Smooth muscle cell (in vitro differentiated cells): ENCODE data around the gene BAX. TPM values are rescaled to one million over a fixed set of nuclear protein-coding genes. Genes with fewer than 3 reads are reported as not detected.

Experiments
- DNase-seq: peaks from one replicate; lab custom pipeline; 2025; ENCODE audit not compliant: unreplicated experiment; lab: John Stamatoyannopoulos, UW
- H2AFZ ChIP-seq: fragments of 200-600 bp; sonication (generic); 2 replicates; pipeline ENCODE4 v1.6.0; 2016; ENCODE audit warnings: antibody characterized with exemption, low read depth, mild to moderate bottlenecking
- H3F3A ChIP-seq: fragments of 200-600 bp; sonication (generic); 2 replicates; pipeline ENCODE4 v1.6.0; 2017; ENCODE audit warnings: antibody characterized with exemption, low read depth
- H3K27ac ChIP-seq: fragments of 200-600 bp; sonication (generic); 2 replicates; pipeline ENCODE4 v1.5.1; 2016; ENCODE audit warnings: low read depth, mild to moderate bottlenecking
- H3K27me3 ChIP-seq: fragments of 200-600 bp; sonication (generic); 2 replicates; pipeline ENCODE4 v1.6.1; 2016; ENCODE audit warnings: low read depth, mild to moderate bottlenecking
- H3K36me3 ChIP-seq: fragments of 200-600 bp; sonication (generic); 2 replicates; pipeline ENCODE4 v1.5.1; 2016; ENCODE audit warnings: low read depth
- H3K4me1 ChIP-seq: fragments of 200-600 bp; sonication (generic); 2 replicates; pipeline ENCODE4 v1.5.1; 2016; ENCODE audit warnings: low read depth
- H3K4me2 ChIP-seq: fragments of 200-600 bp; sonication (generic); 2 replicates; pipeline ENCODE4 v1.6.0; 2016; ENCODE audit warnings: mild to moderate bottlenecking
- H3K4me3 ChIP-seq: fragments of 200-600 bp; sonication (generic); 2 replicates; pipeline ENCODE4 v1.5.1; 2016; ENCODE audit warnings: mild to moderate bottlenecking
- H3K79me2 ChIP-seq: fragments of 200-600 bp; sonication (generic); 2 replicates; pipeline ENCODE4 v1.6.0; 2016; ENCODE audit warnings: low read depth, mild to moderate bottlenecking
- H3K9ac ChIP-seq: fragments of 200-600 bp; sonication (generic); 2 replicates; pipeline ENCODE4 v1.6.0; 2016; ENCODE audit warnings: low read depth
- H3K9me3 ChIP-seq: fragments of 200-600 bp; sonication (generic); replicated peaks from 2 replicates; pipeline ENCODE4 v1.5.1; 2016; ENCODE audit warnings: low read depth
- H4K20me1 ChIP-seq: fragments of 200-600 bp; sonication (generic); 2 replicates; pipeline ENCODE4 v1.6.0; 2016; ENCODE audit warnings: low read depth
- WGBS: methylation state at CpG from one replicate; pipeline ENCODE4 v1.1.7; 2016; ENCODE audit warnings: low lambda C conversion rate; 5-methylcytosine and 5-hydroxymethylcytosine counted together
- microRNA-seq: library from miRNA; unstranded; fragments of <30 nt; microRNA quantifications from one replicate; pipeline ENCODE4, GENCODE V29; 2016; ENCODE audit warnings: borderline number of aligned reads
- polyA plus RNA-seq: library from polyadenylated mRNA; unstranded; fragments of >200 nt; fragmentation: Nextera tagmentation; extraction: Ambion mirVana; gene quantifications from 2 replicates; pipeline ENCODE4 v1.2.1, GENCODE V29; 2016
- small RNA-seq: library from RNA; depleted of rRNA; stranded (forward); fragments of <200 nt; gene quantifications from one replicate; pipeline ENCODE3, GENCODE V24; 2014
- total RNA-seq: library from RNA; depleted of rRNA; stranded (reverse); fragments of >200 nt; gene quantifications from 2 replicates; pipeline ENCODE4 v1.2.3, GENCODE V29; 2014
- TF ChIP-seq, protein P1 (sequence below): fragments of 200-600 bp; sonication (generic); IDR thresholded peaks from 2 replicates; pipeline ENCODE4 v1.5.1; 2017; ENCODE audit warnings: borderline replicate concordance, mild to moderate bottlenecking, antibody characterized with exemption; ENCODE audit not compliant: insufficient read depth, poor library complexity, severe bottlenecking

Gene BAX
- total and polyA plus RNA-seq, 2 experiments from 2014 or later, result 42.8 to 153 TPM

DNA sequence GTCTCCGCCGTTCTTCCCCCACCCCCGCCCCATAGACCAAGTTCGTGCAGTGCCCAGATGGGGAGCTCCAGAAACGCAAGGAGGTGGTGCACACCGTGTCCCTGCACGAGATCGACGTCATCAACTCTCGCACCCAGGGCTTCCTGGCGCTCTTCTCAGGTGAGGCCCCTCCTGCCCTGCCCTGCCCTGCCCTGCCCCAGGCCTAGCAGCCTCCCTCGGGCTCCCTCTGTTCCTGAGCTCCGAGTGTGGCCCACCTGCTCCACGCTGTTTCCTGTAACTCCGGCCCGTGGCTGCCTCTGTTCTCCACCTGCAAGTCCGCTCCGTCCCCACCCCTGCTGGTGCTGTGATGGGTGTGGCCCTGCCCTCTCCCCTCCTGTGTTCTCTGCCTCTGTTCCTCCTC lies 55.8 kb downstream of the BAX start:
- no peak for DNase-seq
- Histone ChIP-seq H3K9ac (no peak overlapping the region), H3K4me3 (no peak overlapping the region), H2AFZ (no peak overlapping the region), H3K79me2 (no peaks in the 10 kb centered on the region), H3K36me3 (no peaks in the 10 kb centered on the region), H3K4me1 (no peaks in the 10 kb centered on the region), H3K27me3 (no peaks in the 10 kb centered on the region), H3K9me3 (no peaks in the 10 kb centered on the region), H3K4me2 (no peak overlapping the region), H4K20me1 (no peaks in the 10 kb centered on the region), H3K27ac (no peak overlapping the region), H3F3A (no peaks in the 10 kb centered on the region)
- 99% methylated on average over 11 of the region's 18 CpGs for WGBS
- TF ChIP-seq, protein P1, sequence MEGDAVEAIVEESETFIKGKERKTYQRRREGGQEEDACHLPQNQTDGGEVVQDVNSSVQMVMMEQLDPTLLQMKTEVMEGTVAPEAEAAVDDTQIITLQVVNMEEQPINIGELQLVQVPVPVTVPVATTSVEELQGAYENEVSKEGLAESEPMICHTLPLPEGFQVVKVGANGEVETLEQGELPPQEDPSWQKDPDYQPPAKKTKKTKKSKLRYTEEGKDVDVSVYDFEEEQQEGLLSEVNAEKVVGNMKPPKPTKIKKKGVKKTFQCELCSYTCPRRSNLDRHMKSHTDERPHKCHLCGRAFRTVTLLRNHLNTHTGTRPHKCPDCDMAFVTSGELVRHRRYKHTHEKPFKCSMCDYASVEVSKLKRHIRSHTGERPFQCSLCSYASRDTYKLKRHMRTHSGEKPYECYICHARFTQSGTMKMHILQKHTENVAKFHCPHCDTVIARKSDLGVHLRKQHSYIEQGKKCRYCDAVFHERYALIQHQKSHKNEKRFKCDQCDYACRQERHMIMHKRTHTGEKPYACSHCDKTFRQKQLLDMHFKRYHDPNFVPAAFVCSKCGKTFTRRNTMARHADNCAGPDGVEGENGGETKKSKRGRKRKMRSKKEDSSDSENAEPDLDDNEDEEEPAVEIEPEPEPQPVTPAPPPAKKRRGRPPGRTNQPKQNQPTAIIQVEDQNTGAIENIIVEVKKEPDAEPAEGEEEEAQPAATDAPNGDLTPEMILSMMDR, result no peak

DNA sequence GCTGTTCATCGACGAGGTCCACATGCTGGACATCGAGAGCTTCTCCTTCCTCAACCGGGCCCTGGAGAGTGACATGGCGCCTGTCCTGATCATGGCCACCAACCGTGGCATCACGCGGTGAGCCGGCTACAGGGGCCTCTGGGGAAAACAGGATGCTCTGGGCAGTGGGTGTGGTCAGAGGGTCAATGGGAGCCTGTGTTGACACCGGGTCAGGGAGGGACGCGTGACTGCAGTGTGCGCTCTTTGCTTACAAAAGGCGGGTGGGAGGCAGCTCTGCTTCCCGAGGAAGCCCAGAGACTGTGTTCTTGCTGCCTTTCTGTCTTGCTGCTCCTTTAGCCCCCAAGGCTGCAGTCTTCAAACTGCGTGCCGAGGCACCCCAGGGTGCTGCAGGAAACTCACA lies 56.5 kb downstream of the BAX start:
- Histone ChIP-seq H3K4me1 (no peaks in the 10 kb centered on the region), H3K4me3 (no peak overlapping the region), H3K36me3 (no peaks in the 10 kb centered on the region), H3K27me3 (no peaks in the 10 kb centered on the region), H2AFZ (no peak overlapping the region), H3K9me3 (no peaks in the 10 kb centered on the region), H3K4me2 (no peak overlapping the region), H3K9ac (no peak overlapping the region), H4K20me1 (no peaks in the 10 kb centered on the region), H3K27ac (no peak overlapping the region), H3K79me2 (no peaks in the 10 kb centered on the region), H3F3A (no peaks in the 10 kb centered on the region)
- WGBS, result 93% methylated on average over 17 of the region's 17 CpGs
- TF ChIP-seq, protein P1, result no peak
- no peak for DNase-seq

Small RNA genes within 50 kb of the gene (microRNA-seq; reads per million reads assigned to microRNA genes)
- not detected for gene MIR6798

Small RNA genes within 50 kb of the gene (small RNA-seq; reads per million reads assigned to genes)
- gene AC026803.1, result 0.18 reads per million
- gene MIR6798, result 0.26 reads per million, percentile 2 among the genes with 10 or more reads in this experiment

Other genes with a start within 250 kb of the BAX start
- gene MAMSTR, start 235.2 kb upstream of the BAX start, total RNA-seq, result 0.22 and 0.58 TPM in 2 replicates
- 3.2 and 3.9 TPM in 2 replicates for gene MAMSTR, start 235.2 kb upstream of the BAX start, polyA plus RNA-seq
- gene RASIP1, start 214.3 kb upstream of the BAX start, total RNA-seq, result 0.27 and 0.81 TPM in 2 replicates
- 2.7 and 3.5 TPM in 2 replicates for gene RASIP1, start 214.3 kb upstream of the BAX start, polyA plus RNA-seq
- 0.45 TPM in 1 of 2 replicates, not detected in the other for gene IZUMO1, start 208.0 kb upstream of the BAX start, total RNA-seq
- not detected in 2 replicates for gene IZUMO1, start 208.0 kb upstream of the BAX start, polyA plus RNA-seq
- 0.58 TPM in 2 replicates for gene FUT1, start 202.2 kb upstream of the BAX start, total RNA-seq
- 0.51 and 1.8 TPM in 2 replicates for gene FUT1, start 202.2 kb upstream of the BAX start, polyA plus RNA-seq
- not detected in 2 replicates for gene FGF21, start 199.4 kb upstream of the BAX start, total RNA-seq
- not detected in 2 replicates for gene FGF21, start 199.4 kb upstream of the BAX start, polyA plus RNA-seq
- 11.8 and 24.9 TPM in 2 replicates for gene BCAT2, start 143.8 kb upstream of the BAX start, total RNA-seq
- 30.9 and 45.4 TPM in 2 replicates for gene BCAT2, start 143.8 kb upstream of the BAX start, polyA plus RNA-seq
- 14.8 and 19.3 TPM in 2 replicates for gene HSD17B14, start 118.4 kb upstream of the BAX start, total RNA-seq
- 16.4 and 16.9 TPM in 2 replicates for gene HSD17B14, start 118.4 kb upstream of the BAX start, polyA plus RNA-seq
- 2.6 and 4.4 TPM in 2 replicates for gene PLEKHA4, start 86.3 kb upstream of the BAX start, total RNA-seq
- 32.6 and 39.2 TPM in 2 replicates for gene PLEKHA4, start 86.3 kb upstream of the BAX start, polyA plus RNA-seq
- gene PPP1R15A, start 82.5 kb upstream of the BAX start, total RNA-seq, result 88.5 and 99.3 TPM in 2 replicates
- 339 and 357 TPM in 2 replicates for gene PPP1R15A, start 82.5 kb upstream of the BAX start, polyA plus RNA-seq
- 0.18 TPM in 1 of 2 replicates, not detected in the other for gene TULP2, start 56.1 kb upstream of the BAX start, total RNA-seq
- gene TULP2, start 56.1 kb upstream of the BAX start, polyA plus RNA-seq, result 1.2 and 1.8 TPM in 2 replicates
- 146 and 221 TPM in 2 replicates for gene NUCB1, start 54.6 kb upstream of the BAX start, total RNA-seq
- 292 and 329 TPM in 2 replicates for gene NUCB1, start 54.6 kb upstream of the BAX start, polyA plus RNA-seq
- 0.27 TPM in 1 of 2 replicates, not detected in the other for gene DHDH, start 21.2 kb upstream of the BAX start, total RNA-seq
- gene DHDH, start 21.2 kb upstream of the BAX start, polyA plus RNA-seq, result 0.87 and 1.0 TPM in 2 replicates
- gene FTL, start 10.4 kb downstream of the BAX start, total RNA-seq, result 5,371 and 5,904 TPM in 2 replicates
- gene FTL, start 10.4 kb downstream of the BAX start, polyA plus RNA-seq, result 11,768 and 12,053 TPM in 2 replicates
- 40.8 and 58.1 TPM in 2 replicates for gene GYS1, start 38.4 kb downstream of the BAX start, total RNA-seq
- 75.2 and 82.6 TPM in 2 replicates for gene GYS1, start 38.4 kb downstream of the BAX start, polyA plus RNA-seq
- 74.3 and 89.4 TPM in 2 replicates for gene RUVBL2, start 39.0 kb downstream of the BAX start, total RNA-seq
- 117 and 123 TPM in 2 replicates for gene RUVBL2, start 39.0 kb downstream of the BAX start, polyA plus RNA-seq
- not detected in 2 replicates for gene LHB, start 62.2 kb downstream of the BAX start, total RNA-seq
- 0.39 TPM in 1 of 2 replicates, not detected in the other for gene LHB, start 62.2 kb downstream of the BAX start, polyA plus RNA-seq
- not detected in 2 replicates for gene CGB3, start 69.5 kb downstream of the BAX start, total RNA-seq
- 0.45 and 1.8 TPM in 2 replicates for gene CGB3, start 69.5 kb downstream of the BAX start, polyA plus RNA-seq
- 2.3 TPM in 1 of 2 replicates, not detected in the other for gene CGB2, start 77.0 kb downstream of the BAX start, total RNA-seq
- gene CGB2, start 77.0 kb downstream of the BAX start, polyA plus RNA-seq, result 1.3 TPM in 1 of 2 replicates, not detected in the other
- not detected in 2 replicates for gene CGB1, start 82.0 kb downstream of the BAX start, total RNA-seq
- not detected in 2 replicates for gene CGB1, start 82.0 kb downstream of the BAX start, polyA plus RNA-seq
- gene CGB5, start 89.0 kb downstream of the BAX start, total RNA-seq, result 2.5 TPM in 1 of 2 replicates, not detected in the other
- 2.0 and 3.4 TPM in 2 replicates for gene CGB5, start 89.0 kb downstream of the BAX start, polyA plus RNA-seq
- gene CGB8, start 94.2 kb downstream of the BAX start, total RNA-seq, result not detected in 2 replicates
- gene CGB8, start 94.2 kb downstream of the BAX start, polyA plus RNA-seq, result 1.0 and 7.4 TPM in 2 replicates
- gene CGB7, start 102.9 kb downstream of the BAX start, total RNA-seq, result 1.3 and 2.0 TPM in 2 replicates
- gene CGB7, start 102.9 kb downstream of the BAX start, polyA plus RNA-seq, result 2.5 and 7.6 TPM in 2 replicates
- 1.2 and 1.8 TPM in 2 replicates for gene NTF4, start 109.9 kb downstream of the BAX start, total RNA-seq
- 1.4 and 7.8 TPM in 2 replicates for gene NTF4, start 109.9 kb downstream of the BAX start, polyA plus RNA-seq
- not detected in 2 replicates for gene KCNA7, start 117.8 kb downstream of the BAX start, total RNA-seq
- 0.08 and 0.18 TPM in 2 replicates for gene KCNA7, start 117.8 kb downstream of the BAX start, polyA plus RNA-seq
- gene SNRNP70, start 130.6 kb downstream of the BAX start, total RNA-seq, result 164 and 200 TPM in 2 replicates
- gene SNRNP70, start 130.6 kb downstream of the BAX start, polyA plus RNA-seq, result 206 and 216 TPM in 2 replicates
- gene LIN7B, start 159.5 kb downstream of the BAX start, total RNA-seq, result 11.7 and 16.5 TPM in 2 replicates
- gene LIN7B, start 159.5 kb downstream of the BAX start, polyA plus RNA-seq, result 24.7 and 30.7 TPM in 2 replicates
- 0.54 and 2.9 TPM in 2 replicates for gene C19orf73, start 164.3 kb downstream of the BAX start, total RNA-seq
- gene C19orf73, start 164.3 kb downstream of the BAX start, polyA plus RNA-seq, result 0.74 and 1.7 TPM in 2 replicates
- gene PPFIA3, start 164.7 kb downstream of the BAX start, total RNA-seq, result 3.2 and 10.9 TPM in 2 replicates
- 16.3 and 20.3 TPM in 2 replicates for gene PPFIA3, start 164.7 kb downstream of the BAX start, polyA plus RNA-seq
- 1.1 TPM in 1 of 2 replicates, not detected in the other for gene HRC, start 200.5 kb downstream of the BAX start, total RNA-seq
- gene HRC, start 200.5 kb downstream of the BAX start, polyA plus RNA-seq, result 0.06 and 0.84 TPM in 2 replicates
- gene TRPM4, start 202.9 kb downstream of the BAX start, total RNA-seq, result 15.0 and 27.7 TPM in 2 replicates
- 32.1 and 47.0 TPM in 2 replicates for gene TRPM4, start 202.9 kb downstream of the BAX start, polyA plus RNA-seq